OCI-LY3 (cell line): Measurements from ENCODE around the gene ABCB6.

Experiments
- CTCF ChIP-seq: fragments of 200-600, 300-600 bp; sonication (generic); IDR thresholded peaks from 2 replicates; pipeline ENCODE4 v1.5.1; 2014; ENCODE audit warnings: antibody characterized with exemption, low read length, low read depth
- EZH2phosphoT487 ChIP-seq: fragments of 200-600 bp; shearing (Covaris generic); IDR thresholded peaks from 2 replicates; pipeline ENCODE4 v1.6.1; 2018; ENCODE audit warnings: antibody characterized with exemption, mixed run types, low read depth

- TF ChIP-seq EZH2phosphoT487: no peak
- no peak for TF ChIP-seq CTCF
These were observed 29.2 kb upstream of the ABCB6 start for GRCh38 chr2:219247678-219248642.
